ENCODE measurements around the gene KCNIP2.

DNA sequence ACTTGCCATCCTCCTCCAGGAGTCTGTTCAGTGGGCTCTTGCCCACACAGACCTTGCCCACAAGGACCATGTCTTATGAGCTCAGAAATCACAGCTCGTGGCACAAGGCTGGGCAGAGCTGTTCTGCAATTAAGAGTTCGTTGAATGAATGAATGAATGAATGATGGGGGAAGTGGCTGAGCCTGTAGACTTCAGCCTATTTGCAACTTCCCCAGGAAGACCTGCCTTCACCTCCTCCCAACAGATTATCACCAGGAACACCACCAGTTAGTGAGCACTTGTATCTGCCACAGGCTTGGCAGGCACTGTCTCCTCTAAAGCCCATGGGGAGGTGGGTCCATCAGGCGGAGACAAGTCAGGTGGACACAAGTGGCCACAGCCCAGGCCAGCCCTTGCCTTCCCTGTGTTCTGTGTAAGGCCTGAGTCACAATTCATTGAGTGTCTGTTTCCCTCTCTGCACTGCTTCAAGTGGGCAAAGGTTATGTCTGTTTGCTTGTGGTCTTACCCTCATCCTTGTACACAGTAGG, 65.9 kb downstream of the KCNIP2 start:
- TF ChIP-seq POLR2A (IDR thresholded peaks at IDR 0.05) = no peak
- TF ChIP-seq, protein P1, sequence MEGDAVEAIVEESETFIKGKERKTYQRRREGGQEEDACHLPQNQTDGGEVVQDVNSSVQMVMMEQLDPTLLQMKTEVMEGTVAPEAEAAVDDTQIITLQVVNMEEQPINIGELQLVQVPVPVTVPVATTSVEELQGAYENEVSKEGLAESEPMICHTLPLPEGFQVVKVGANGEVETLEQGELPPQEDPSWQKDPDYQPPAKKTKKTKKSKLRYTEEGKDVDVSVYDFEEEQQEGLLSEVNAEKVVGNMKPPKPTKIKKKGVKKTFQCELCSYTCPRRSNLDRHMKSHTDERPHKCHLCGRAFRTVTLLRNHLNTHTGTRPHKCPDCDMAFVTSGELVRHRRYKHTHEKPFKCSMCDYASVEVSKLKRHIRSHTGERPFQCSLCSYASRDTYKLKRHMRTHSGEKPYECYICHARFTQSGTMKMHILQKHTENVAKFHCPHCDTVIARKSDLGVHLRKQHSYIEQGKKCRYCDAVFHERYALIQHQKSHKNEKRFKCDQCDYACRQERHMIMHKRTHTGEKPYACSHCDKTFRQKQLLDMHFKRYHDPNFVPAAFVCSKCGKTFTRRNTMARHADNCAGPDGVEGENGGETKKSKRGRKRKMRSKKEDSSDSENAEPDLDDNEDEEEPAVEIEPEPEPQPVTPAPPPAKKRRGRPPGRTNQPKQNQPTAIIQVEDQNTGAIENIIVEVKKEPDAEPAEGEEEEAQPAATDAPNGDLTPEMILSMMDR (IDR thresholded peaks at IDR 0.05 in 4 of 5, conservative IDR thresholded peaks at IDR 0.05 in 1 of 5) = no peak

All from gastrocnemius medialis (tissue), 4 donors.